GM21447 (cell line): ENCODE results near the gene ABT1.
A peak's percentile ranks its signal among the peaks of the same experiment; 100 is the strongest.

Experiments
- ATAC-seq: cut with Tn5 transposase; IDR thresholded peaks from one replicate; pipeline ENCODE4 v1.9.1; 2021; ENCODE audit not compliant: unreplicated experiment

Gene ABT1

DNA sequence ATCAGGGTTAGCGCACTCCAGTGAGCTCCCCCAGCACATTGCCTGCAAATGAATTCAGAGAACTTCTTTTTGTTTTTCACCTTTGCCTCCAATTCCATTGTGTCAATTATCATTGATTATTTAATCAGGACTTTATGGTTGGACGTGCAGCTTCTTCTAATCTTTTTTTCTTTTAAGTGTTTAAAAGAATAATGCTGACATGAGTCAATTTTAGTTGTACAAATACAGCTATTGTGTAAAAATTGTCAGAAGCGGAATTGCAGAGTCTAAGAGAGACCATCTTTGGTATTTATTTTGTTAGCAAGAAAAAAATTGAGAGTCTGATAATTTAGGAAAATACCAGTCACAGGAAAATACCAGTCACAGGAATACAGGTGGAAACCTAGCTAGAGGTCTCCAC lies 5.5 kb downstream of the ABT1 start:
- ATAC-seq: no peak

DNA sequence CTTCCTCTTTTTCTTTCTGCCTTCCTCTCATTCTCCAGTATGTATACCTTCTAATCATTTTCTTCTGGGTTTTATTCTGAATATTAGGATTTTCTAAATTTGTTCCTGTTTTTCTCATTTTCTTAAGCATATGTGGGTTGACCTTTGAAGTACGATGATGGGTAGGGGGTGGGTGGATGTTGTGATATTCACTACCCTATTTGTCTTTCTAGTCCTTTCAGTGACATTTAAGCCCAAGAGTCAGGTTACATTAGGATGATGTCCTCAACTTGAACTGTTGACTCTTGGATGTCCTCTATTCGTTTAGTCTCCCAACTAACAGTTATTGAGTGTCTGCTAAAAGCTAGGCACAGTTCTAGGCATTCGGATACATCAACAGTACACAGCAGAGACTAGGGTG lies 7.3 kb downstream of the ABT1 start:
- ATAC-seq: no peak

DNA sequence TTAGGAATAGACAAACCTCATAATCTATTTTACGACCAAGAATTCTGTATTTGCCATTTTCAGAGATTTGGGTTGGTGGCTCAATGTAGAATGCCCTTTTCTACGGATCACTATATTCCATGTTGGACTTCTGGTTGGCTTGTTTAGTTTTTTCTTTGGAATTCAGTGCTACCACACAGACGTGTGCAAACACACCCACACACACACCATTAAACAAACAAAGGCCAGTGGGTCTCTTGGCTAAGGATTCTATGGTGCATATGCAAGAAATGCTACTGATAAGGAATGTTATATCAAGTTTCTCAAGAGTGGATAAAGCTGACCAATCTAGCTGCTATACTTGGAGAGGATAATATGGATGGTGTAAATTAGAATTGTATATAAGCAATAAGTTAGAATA lies 8.0 kb downstream of the ABT1 start:
- no peak for ATAC-seq

DNA sequence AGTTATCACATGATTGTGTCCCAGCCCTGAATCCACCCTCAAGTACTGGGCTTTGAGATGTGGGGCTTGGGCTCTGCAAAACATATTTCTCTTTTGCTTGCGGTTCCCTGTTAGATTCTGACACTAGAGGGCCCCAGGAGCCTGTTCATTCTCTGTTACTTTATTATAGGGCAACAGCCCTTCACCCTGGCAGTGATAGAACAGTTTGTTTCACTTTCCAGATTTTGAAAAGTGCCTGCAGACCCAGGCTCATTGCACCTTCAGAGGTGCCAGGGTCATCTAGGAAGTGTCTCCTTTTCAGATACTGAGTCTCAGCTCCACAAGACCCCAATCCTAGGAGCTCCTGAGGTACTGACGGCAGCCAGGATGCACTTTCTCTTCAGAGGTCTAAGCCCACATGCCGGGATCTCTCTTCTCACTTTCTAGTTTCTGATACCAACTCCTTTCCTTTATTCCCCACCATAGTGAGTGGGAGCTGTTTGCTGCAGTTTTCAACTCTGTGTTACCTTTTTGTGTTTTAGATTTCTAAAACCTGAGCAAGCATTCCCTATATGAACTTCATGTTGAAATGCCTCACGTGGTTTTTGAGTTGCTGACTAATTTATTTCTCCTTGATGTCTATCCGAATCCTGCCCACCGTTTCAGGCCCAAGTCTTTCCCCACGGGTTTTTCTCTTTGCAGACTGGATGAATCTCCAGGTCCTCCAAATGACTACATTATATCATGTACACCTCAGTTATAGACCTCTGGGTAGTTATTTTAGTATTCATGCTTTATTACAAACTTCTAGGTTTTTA lies 10.9 kb downstream of the ABT1 start:
- ATAC-seq: peak; percentile 63

DNA sequence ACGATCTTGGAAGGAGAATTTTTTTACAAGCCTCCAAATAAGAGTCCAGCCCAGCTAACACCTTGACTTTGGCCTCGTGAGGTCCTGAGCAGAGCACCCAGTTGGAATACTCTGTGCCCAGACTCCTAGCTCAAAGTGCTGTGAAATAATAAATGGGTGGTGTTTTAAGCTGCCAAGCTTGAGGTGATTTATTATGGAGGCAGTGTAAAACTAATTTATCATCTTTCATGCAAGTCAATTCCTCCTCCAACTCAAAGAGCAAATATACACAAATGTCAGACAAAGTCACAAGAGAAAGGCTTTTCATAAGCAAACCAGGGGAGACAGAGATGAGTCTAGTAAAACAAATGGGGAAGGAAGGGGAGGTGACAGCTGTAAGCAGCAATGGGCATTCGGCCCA lies 12.7 kb downstream of the ABT1 start:
- no peak for ATAC-seq

DNA sequence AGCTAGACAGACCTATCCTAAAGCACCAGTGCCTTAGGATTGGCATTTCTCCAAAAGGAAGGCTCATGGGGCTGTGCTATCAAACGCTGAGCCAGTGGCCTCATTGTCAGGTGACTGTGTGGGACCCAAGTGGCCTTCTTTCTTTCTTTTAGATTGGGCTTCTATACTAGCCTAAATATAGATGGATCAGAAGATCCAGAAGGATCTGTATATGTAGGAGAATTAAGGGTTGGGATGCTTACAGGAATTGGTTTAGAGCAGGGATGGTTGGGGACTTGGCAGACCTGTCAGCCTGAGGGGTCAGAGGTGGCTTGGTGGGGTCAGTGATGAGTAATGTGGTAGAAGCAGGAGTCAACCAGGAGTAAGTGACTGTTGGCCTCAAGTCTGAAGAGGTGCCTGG lies 14.8 kb downstream of the ABT1 start:
- no peak for ATAC-seq

DNA sequence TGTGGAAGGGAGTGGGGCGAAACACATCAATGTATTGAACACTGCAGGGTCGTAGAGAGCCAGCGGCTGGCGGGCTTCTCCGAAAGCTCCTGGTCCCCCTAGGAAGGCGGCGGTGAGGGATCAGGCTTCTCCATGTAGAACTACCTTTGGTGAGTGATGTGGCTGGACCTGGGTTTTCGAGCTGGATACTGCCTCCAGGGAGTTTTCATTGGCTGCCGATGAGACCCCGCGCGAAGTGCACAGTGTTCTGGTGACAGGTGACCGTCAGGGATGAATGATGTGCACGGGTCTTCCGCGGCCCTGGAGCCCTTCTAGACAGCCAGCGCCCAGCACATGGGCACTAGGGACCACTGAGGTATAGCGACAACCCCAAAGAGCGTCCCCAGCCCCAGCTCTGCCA lies 16.4 kb downstream of the ABT1 start:
- ATAC-seq: no peak

DNA sequence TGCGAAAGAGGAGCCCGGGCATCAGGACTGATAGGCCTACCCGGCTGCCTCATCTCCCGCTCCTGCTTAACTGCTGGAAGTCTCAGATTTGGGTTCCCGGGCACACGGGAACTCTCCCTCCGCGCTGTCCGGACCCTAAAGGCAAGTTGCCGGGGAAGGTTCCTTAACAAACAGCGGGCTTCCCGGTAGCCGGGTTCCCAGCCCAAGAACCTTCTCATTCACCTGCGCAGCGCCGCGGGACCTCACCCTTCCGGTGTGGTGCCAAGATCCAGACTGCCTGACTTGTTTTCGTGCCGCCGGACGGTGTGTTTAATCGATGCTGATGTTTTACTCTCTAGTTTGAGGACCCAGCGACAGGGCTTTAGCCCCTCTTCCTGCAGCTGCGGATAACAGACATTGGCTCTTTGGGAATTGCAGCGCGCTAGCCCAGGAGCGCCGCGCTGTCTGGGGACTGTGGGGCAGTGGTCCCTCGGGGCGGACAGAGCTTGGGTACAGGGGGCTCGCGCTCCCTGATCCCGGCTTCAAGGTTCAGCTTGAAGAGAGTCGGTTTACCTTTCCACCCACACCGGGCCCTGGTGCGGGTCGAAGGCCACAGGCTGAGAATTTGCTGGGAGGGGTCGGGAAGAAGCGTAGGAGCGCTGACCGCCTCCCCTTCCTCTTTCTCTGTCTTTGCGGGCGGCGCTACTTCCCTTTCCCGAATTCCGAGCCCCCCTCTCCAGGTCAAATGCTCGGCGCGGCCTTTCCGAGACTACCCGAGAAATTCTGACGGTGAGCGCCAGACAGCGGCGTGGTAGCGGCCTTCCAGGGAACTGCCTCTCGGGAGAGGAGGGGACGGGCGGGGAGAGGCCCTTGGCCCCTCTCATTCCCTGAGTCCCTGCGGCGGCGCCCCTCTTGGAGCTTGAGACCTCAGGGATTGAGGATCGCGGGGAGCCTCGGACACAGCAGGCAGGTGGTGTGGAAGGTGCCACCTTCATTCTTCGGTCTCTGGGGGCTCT lies 17.2 kb downstream of the ABT1 start:
- ATAC-seq: no peak

DNA sequence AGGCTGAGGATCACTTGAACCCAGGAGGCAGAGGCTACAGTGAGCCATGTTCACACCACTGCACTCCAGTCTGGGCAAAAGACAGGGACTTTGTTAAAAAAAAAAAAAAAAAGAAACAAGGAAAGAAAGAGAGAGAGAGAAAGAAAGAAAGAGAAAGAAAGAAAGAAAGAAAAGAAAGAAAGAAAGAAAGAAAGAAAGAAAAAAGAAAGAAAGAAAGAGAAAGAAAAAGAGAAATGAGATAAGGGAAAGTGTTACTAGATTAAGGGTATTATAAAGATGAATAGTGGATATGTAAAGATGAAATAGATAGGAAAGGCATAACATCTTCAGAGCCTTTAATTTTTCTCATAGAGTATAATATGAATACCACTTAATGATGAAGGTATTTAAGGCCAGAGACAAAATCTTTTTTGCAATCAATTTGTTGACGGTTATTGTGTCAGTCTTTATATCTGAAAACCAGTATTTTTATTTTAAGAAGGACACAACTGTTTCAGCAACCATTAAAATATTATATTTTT lies 26.6 kb downstream of the ABT1 start:
- no peak for ATAC-seq

DNA sequence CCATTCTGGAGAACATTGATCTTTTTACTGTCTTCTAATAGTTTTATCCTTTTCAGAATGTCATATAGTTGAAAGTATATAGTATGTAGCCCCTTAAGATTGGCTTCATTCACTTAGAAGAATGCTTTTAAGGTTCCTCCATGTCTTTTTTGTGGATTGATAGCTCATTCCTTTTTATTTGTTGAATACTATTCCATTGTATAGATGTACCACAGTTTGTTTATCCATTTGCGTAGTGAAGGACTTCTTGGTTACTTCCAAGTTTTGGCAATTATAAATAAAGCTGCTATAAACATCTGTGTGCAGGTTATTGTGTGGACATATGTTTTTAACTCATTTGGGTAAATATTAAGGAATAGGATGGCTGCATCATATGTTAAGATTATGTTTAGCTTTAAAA lies 27.8 kb downstream of the ABT1 start:
- no peak for ATAC-seq

DNA sequence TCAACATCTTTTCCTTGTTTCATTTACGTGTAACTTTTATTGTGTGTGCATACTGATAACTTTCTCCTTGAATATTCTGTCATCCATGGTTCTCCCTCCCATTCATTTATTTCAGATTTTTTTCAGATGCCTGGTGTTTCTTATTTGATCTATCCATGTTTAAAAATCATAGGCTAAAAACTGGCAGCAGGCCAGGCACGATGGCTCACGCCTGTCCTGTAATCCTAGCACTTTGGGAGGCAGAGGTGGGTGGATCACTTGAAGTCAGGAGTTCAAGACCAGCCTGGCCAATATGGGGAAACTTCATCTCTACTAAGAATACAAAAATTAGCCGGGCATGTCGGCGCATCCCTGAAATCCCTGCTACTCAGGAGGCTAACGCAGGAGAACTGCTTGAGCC lies 31.1 kb downstream of the ABT1 start:
- no peak for ATAC-seq

DNA sequence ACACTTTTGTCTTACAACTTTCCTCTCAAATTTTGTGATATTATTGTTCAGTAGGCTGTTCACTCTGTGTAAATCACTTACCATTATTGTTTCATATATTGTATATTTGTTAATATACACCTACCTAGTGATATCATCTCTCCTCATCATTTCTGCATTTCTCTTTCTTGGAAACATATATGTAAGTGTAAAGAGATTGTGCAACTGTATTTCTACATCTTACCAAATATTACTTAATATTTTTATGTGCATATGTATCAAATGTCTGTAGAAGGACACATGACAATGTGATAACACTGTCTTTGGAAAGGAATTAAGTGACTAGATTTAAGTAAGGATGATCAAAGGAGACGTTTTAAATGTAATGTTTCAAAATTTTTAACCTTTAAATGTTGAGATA lies 32.6 kb downstream of the ABT1 start:
- no peak for ATAC-seq

DNA sequence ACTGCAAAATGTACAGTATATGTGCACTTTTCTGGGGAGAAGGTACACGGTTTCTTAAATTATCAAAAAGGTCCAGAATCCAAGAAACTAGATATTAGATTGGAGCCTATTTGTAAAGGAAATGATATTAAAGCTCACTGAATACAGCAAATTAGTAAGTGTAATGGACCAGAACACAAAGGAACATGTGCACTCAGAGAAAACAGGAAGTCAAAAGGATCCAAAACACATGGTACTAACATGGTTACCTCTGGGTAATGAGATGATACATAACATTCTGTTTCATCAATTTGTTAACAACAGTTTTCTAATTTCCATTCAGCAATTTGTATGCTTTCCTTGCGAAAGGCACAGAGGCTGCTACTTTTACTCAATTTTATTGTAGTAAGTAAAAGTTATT lies 44.1 kb downstream of the ABT1 start:
- no peak for ATAC-seq

DNA sequence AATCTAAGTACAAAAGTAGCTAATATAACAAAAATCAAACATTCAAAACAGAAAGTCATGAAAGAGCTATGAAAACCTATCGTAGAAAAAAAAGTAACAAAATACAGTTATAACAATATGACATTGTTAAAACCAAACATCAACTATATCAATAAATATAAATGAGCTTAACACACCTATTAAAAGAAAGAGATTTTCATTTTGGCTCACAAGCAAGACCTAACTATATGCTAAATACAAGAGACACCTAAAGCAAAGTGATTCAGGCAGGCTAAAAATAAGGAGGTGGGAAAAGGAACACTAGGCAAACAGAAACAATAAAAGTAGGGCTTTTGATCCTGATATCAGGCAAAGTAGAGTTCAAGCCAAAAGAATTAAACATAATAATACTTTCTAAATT lies 49.3 kb downstream of the ABT1 start:
- ATAC-seq: no peak
